ENCODE data around the gene MOCS1.
A peak's percentile ranks its signal among the peaks of the same experiment; 100 is the strongest.

MOCS1 gene

GRCh38 chr6:39886871-39887270, 47.4 kb downstream of the MOCS1 start:
- no peak overlapping the region for H3K4me3 ChIP-seq (replicated peaks; ENCODE audit: low read depth, low read length)
- no peak for DNase-seq (ENCODE audit: low read depth)
- TF ChIP-seq, protein P1, sequence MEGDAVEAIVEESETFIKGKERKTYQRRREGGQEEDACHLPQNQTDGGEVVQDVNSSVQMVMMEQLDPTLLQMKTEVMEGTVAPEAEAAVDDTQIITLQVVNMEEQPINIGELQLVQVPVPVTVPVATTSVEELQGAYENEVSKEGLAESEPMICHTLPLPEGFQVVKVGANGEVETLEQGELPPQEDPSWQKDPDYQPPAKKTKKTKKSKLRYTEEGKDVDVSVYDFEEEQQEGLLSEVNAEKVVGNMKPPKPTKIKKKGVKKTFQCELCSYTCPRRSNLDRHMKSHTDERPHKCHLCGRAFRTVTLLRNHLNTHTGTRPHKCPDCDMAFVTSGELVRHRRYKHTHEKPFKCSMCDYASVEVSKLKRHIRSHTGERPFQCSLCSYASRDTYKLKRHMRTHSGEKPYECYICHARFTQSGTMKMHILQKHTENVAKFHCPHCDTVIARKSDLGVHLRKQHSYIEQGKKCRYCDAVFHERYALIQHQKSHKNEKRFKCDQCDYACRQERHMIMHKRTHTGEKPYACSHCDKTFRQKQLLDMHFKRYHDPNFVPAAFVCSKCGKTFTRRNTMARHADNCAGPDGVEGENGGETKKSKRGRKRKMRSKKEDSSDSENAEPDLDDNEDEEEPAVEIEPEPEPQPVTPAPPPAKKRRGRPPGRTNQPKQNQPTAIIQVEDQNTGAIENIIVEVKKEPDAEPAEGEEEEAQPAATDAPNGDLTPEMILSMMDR (IDR thresholded peaks at IDR 0.05; ENCODE audit: low read length, missing control alignments): no peak

DNA sequence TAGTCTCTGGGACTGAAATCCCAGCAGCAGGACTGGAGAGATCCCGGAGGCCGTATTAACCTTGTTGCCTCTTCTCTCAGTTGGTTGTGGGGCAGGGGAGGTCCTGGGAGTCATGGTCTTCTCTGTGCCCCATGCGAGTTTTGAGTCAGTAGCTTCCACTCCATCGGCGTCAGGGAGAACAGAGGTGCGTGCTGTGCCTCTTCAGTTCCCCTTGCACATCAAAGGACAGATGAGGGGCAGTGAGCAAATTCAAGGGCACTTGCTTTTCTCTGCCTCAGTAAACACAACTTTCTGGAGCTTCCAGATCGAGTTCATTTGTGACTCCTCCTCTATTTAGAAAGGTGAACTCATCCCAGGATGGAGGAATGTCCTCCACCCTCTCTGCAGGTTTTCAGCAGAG, 48.6 kb downstream of the MOCS1 start:
- DNase-seq (ENCODE audit: low read depth): no peak
- no peak overlapping the region for H3K4me3 ChIP-seq (replicated peaks; ENCODE audit: low read depth, low read length)
- TF ChIP-seq, protein P1 (IDR thresholded peaks at IDR 0.05; ENCODE audit: low read length, missing control alignments): no peak

GRCh38 chr6:39884696-39885095, 49.6 kb downstream of the MOCS1 start:
- TF ChIP-seq, protein P1 (IDR thresholded peaks at IDR 0.05; ENCODE audit: low read length, missing control alignments): no peak
- no peak overlapping the region for H3K4me3 ChIP-seq (replicated peaks; ENCODE audit: low read depth, low read length)
- peak; percentile 48 for DNase-seq (ENCODE audit: low read depth)

DNA sequence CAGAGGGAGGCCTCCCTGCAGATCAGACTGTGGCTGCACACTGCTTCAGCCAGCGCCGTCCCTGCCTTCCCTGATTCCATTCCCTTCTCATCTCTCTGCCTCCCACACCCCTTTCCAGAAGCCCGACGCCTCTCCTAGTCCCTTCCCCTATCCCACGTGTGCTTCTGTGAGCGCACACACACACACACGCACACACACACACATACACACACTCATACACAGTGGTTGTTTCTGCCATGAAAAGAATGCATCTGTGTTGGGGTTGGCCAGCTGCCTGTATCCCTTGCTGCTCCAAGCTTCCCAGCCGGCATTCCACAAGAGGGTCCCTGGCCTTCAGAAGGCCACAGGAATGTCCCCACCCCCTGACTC, 51.7 kb downstream of the MOCS1 start:
- peak overlapping the region; percentile 27 for H3K4me3 ChIP-seq (replicated peaks; ENCODE audit: low read depth, low read length)
- TF ChIP-seq, protein P1 (IDR thresholded peaks at IDR 0.05; ENCODE audit: low read length, missing control alignments): no peak
- DNase-seq (ENCODE audit: low read depth): peak; percentile 98

- TF ChIP-seq, protein P1 (IDR thresholded peaks at IDR 0.05; ENCODE audit: low read length, missing control alignments): no peak
- H3K4me3 ChIP-seq (replicated peaks; ENCODE audit: low read depth, low read length): peak overlapping the region; percentile 27
- peak; percentile 83 for DNase-seq (ENCODE audit: low read depth)
Measured at GRCh38 chr6:39881851-39882530, 52.3 kb downstream of the MOCS1 start.

GRCh38 chr6:39880594-39880993, 53.7 kb downstream of the MOCS1 start:
- no peak overlapping the region for H3K4me3 ChIP-seq (replicated peaks; ENCODE audit: low read depth, low read length)
- DNase-seq (ENCODE audit: low read depth): no peak
- TF ChIP-seq, protein P1 (IDR thresholded peaks at IDR 0.05; ENCODE audit: low read length, missing control alignments): no peak

DNA sequence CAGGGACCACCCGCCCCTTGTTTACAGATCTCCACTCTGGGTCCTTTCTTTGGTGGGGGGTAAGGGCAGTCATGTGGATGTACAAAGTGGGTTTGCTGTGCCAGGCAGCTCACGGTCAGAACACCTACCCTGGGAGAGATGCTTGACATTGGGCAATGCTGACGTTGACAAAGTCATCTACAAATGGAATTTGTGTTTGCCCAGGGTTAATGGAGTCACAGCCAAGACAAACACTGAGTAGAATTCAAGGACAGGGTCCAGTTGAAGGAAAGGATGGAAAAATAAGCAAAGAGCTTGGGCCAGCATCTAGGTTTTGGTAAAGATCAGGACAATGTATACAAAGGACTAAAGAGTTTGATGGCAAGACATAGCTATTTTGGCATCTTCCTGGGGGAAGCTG, 54.7 kb downstream of the MOCS1 start:
- TF ChIP-seq, protein P1 (IDR thresholded peaks at IDR 0.05; ENCODE audit: low read length, missing control alignments): no peak
- H3K4me3 ChIP-seq (replicated peaks; ENCODE audit: low read depth, low read length): no peak overlapping the region
- DNase-seq (ENCODE audit: low read depth): peak; percentile 45

All from fibroblast of pulmonary artery (primary cell).